Left renal cortex interstitium (tissue), 4 donors: ENCODE measurements around the gene NBEAL1. TPM values are rescaled to one million over a fixed set of nuclear protein-coding genes. Genes with fewer than 3 reads are reported as not detected.
"Not testable (repeated sequence)": the region's sequence is repeated elsewhere in the genome, so short reads cannot be mapped to it uniquely, and the experiment has no call there.

Experiments
- DNase-seq, 4 donors: peaks; one replicate each; pipeline ENCODE4 v3.0.0-alpha.2; 2013; ENCODE audit warnings: low read depth in 4 of 4, low spot score in 2 of 4, missing footprints in 1 of 4
- polyA plus RNA-seq, 4 donors: library from polyadenylated mRNA; unstranded; fragments of 120-200 nt; gene quantifications; one replicate each; pipeline ENCODE4 v1.2.1, GENCODE V29; 2013; ENCODE audit not compliant: insufficient read length in 4 of 4

The NBEAL1 gene
- polyA plus RNA-seq, 4 donors = 7.8 to 18.0 (median 14.6) TPM

DNA sequence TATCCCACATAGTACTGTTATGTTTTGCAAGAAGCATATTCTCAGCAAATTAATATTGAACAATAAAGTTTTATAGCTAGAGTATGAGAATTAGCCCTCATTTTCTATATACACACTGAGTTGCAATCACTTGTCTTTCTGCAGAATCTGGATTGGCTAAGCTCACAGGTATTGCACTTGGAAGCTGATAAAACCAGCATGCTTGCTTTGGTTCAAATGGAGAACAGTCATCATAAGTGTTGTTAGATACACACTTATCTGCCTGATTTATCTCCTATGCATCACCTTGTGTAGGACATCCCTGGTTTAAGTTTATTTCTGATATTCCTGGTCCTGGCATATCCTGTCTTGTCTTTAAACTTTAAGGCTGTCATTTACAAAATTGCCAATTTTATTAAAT lies 186.2 kb downstream of the NBEAL1 start:
- DNase-seq = no peak

DNA sequence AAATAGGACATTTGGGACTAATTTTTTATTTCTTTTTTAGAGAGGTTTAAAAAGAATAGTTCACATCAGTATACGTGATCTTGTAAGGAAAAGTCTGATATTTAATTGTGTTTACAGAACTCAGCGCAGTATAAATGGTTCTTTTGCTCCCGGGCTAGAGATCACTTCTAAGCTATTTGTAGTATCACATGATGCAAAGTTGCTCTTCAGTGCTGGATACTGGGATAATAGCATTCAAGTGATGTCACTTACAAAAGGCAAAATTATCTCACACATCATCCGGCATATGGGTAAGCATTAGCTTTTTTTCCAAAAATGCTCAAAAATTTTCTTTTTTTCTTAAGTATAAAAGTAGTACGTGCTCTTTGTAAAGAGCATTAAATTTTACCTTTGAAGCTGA lies 186.8 kb downstream of the NBEAL1 start:
- DNase-seq = no peak

- no peak for DNase-seq
Measured at GRCh38 chr2:203209538-203209937, 194.9 kb downstream of the NBEAL1 start.

DNA sequence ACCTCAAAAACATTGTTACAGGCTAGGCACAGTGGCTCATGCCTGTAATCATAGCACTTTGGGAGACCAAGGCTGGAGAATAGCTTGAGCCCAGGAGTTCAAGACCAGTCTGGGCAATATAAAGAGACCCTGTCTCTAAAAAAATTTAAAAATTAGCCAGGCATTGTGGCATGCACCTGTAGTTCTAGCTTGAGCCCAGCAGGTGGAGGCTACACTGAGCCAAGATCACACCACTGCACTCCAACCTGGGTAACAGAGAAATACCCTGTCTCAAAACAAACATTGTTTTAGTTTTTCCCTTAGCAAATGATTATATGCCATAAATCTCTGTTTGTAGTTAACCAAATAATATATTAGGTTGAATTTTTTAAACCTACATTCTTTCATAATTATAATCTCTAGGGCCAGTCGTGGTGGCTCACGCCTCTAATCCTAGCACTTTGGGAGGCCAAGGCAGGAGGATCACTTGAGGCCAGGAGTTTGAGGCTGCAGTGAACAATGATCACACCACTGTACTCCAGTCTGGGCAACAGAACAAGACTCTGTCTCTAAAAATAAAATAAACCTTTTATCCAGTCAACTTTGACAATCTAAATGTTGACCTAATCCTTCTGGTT lies 210.9 kb downstream of the NBEAL1 start:
- no peak for DNase-seq

DNA sequence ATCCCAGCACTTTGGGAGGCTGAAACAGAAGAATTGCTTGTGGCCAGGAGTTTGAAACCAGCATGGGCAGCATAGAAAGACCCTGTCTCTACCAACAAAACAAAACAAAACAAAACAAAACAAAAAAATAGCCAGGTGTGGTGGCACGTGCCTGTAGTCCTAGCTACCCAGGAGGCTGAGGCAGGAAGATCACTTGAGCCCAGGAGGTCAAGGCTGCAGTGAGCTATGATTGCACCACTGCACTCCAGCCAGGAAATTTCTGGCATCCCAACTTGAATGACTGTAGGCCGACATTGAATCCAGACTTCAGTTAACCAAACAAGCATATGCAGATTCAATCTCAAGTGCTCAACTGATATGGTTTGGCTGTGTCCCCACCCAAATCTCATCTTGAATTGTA lies 215.0 kb downstream of the NBEAL1 start:
- not testable (repeated sequence) for DNase-seq

DNA sequence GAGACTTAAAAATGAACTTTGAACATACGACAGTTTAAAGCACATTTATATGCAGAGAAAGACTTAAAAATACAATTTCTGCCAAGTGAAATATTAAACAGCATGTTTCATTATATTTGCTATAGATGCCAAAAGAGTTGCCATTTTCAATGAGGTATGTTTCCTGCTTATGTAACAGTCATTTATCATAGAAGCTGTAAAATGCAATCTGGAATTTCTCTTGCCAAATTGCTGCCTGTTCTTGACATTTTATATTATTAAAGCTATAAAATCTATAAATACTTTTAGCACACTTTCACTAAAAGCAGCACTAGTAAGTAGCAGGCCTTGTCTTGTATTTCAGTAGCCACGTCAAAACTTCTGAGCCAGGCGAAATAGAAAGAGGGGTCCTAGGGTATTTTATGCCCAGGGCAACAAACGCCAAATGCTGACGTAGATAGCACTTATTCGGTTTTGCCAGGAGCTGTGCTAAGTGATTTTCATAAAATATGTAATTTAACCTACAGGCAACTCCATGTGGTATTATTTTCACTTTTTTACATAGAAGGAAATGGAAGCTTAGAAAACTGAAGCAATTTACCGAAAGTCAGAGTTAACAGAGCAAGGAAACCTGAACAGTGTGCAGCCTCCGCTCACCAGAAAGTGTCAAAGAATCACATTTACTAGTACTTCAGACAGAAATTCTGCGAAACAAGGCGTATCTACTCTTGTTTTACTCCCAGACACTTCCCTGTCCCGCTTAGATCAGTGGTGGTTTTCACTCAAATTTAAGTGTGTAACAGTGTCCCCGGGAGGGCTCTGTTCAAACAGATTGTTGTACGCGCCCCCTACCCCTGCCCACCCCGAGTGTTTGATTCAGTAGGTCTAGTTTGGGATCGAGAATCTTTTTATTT lies 222.9 kb downstream of the NBEAL1 start:
- no peak for DNase-seq

DNA sequence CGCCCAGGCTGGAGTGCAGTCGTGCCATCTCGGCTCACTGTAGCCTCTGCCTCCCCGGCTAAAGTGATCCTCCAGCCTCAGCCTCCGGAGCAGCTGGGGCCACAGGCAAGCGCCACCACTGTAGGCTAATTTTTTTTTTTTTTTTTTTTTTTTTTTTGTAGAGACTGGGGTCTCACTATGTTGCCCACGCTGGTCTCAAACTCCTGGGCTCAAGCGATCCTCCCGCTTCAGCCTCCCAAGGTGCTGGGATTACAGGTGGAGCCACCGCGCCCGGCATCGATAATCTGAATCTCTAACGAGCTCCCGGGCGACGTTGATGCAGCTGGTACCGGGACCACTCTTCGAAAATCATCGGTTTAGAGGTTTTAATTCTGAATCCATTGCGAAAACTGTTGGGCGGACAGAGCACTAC lies 223.6 kb downstream of the NBEAL1 start:
- no peak for DNase-seq

DNA sequence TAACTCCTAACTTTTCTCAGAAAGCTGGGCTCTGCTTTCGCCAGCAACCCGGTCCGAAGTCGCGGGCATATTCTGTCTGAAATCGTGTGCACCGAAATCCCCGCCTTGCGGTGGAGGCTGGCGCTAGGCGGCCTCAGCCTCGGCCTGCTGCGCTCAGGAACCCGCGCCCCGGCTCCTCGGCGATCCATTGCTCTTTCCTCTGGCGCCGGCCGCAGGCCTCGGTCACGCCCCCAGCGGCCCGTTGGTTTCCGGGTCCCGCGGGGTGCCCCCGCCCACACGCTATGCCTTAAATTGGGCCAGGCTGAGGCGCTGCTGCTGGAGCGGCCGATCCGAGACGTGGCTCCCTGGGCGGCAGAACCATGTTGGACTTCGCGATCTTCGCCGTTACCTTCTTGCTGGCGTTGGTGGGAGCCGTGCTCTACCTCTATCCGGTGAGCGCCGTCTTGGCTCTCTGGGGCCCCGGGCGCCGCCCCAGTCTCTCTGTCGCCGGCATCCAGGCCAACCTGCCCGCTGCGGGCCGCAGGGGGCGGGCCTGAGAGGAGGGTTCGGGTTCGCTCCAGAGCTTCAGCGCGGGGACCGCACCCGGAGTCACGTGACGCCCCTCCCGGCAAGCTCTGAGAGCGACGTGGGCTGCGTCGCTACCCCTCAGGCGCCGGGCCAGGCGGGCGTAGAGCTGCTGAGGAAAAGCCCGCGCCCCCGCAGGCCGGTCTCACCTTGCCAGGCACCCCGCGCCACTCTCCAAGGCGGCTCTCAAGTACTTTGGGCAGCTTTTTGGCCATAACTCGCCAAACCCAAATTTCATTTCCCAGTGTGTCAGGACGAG lies 224.2 kb downstream of the NBEAL1 start, which contains the start of gene CYP20A1:
Gene CYP20A1 (plus strand): TSS at position 315 of the 823 bp plus-strand sequence. CDS start 45 bp downstream, at position 360.
- peak; percentile 93 to 95 (median 93) for DNase-seq

GRCh38 chr2:203240491-203240890 lies 225.8 kb downstream of the NBEAL1 start:
- no peak for DNase-seq

DNA sequence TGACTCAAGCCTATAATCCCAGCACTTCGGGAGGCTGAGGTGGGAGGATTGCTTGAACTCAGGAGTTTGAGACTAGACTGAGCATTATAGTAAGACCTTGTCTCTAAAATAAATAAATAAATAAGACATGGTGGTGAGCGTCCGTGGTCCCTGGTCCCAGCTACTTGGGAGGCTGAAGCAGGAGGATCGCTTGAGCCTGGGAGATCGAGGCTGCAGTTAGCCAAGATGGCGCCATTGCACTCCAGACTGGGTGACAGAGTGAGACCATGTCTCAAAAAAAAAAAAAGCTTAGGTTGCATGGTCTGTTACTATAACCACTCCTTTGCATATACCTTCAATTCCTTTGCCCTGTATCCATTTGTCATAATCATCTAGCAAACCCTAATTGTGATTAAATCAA lies 227.8 kb downstream of the NBEAL1 start:
- DNase-seq = no peak

GRCh38 chr2:203246646-203247045 lies 232.0 kb downstream of the NBEAL1 start:
- no peak for DNase-seq

- no peak for DNase-seq
Measured at GRCh38 chr2:203252818-203253217, 238.1 kb downstream of the NBEAL1 start.

DNA sequence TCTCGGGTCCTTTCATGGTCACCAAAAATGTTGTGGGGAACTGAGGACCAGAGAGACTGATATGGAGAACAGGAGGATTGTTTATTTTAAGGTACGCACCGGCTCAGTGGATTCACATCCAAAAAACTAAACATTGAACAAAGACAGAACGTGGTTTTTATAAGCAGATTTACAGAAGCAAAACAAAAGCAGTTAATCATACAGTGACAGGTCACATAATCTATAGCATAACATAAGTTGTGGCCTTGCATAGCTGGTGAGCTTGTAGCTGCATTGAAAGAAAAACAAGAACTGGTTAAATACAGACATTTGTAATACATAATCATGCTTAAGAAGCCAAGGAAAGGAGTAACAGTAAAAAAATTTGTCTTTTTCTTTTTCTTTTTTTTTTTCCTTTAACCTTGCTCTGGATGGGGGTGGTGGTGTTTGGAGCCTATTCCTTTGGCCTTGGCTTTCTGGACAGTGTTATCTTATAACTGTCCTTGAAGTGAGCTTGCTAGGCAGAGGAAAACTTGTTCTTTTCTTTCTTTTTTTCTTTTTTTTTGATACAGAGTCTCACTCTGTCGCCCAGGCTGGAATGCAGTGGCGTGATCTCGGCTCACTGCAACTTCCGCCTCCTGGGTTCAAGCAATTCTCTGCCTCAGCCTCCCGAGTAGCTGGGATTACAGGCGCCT lies 238.9 kb downstream of the NBEAL1 start:
- not testable (repeated sequence) for DNase-seq

- DNase-seq = no peak
Measured at GRCh38 chr2:203261326-203262159, 246.9 kb downstream of the NBEAL1 start.

Other genes starting within 250 kb of the NBEAL1 start
- gene ICA1L, start 143.1 kb upstream of the NBEAL1 start, polyA plus RNA-seq = 10 to 100 TPM; 12.7 to 24.1 (median 17.8) TPM
- gene WDR12, start 103.2 kb upstream of the NBEAL1 start, polyA plus RNA-seq = 100 to 1,000 TPM in 2 of 4 donors, 10 to 100 TPM in 2; 92.9 to 136 (median 113) TPM
- 10 to 100 TPM; 11.2 to 23.3 (median 18.1) TPM for gene CARF, start 102.6 kb upstream of the NBEAL1 start, polyA plus RNA-seq
- 10 to 100 TPM; 20.5 to 24.5 (median 22.2) TPM for gene CYP20A1, start 224.1 kb downstream of the NBEAL1 start, polyA plus RNA-seq